ENCODE data around the gene DNAJB13. TPM values are rescaled to one million over a fixed set of nuclear protein-coding genes. Genes with fewer than 3 reads are reported as not detected.

DNAJB13 gene
- polyA plus RNA-seq, 1 of the 3 experiments (the other 2 are of a cell fraction), result 0.51 TPM

- H3K9me3 ChIP-seq, result no peaks in the 10 kb centered on the region
- peaks cover 7 to 8% of the 10 kb centered on the region in 2 experiments; a peak in 2 of 4 replicates for H3K4me1 ChIP-seq (ENCODE audit: control insufficient read depth in 1 of 2, insufficient read depth in 2 of 2, low read depth in 1 of 2, low read length in 1 of 2)
- H3K4me2 ChIP-seq, result no peak overlapping the region
- H3K9me2 ChIP-seq, result no peaks in the 10 kb centered on the region
- no peak overlapping the region for H3K4me3 ChIP-seq (ENCODE audit: low read depth in 2 of 2, low read length in 1 of 2)
- no peaks in the 10 kb centered on the region for H3K27me3 ChIP-seq (ENCODE audit: insufficient read depth)
- H3F3A ChIP-seq (replicated peaks; ENCODE audit: insufficient read depth), result no peaks in the 10 kb centered on the region
- no peak overlapping the region for H3K9ac ChIP-seq
- H3K36me3 ChIP-seq (replicated peaks in 1 of 2; ENCODE audit: control insufficient read depth in 1 of 2, insufficient read depth in 2 of 2, low read length in 1 of 2), result no peaks in the 10 kb centered on the region
- H4K20me1 ChIP-seq (ENCODE audit: insufficient read depth), result no peaks in the 10 kb centered on the region
- TF ChIP-seq USF1 (IDR thresholded peaks at IDR 0.05; ENCODE audit: borderline replicate concordance, low read depth), result no peak
- TF ChIP-seq TCF12 (IDR thresholded peaks at IDR 0.05), result no peak
- TF ChIP-seq EP300 (IDR thresholded peaks at IDR 0.05; ENCODE audit: borderline replicate concordance in 1 of 2, low read depth in 1 of 2, low read length in 1 of 2), result no peak
- no peak for TF ChIP-seq IRF3 (IDR thresholded peaks at IDR 0.05; ENCODE audit: low read depth, low read length)
- TF ChIP-seq FOXJ3 (CRISPR knock-in tag; IDR thresholded peaks at IDR 0.05), result no peak
- TF ChIP-seq RCOR1 (IDR thresholded peaks at IDR 0.05; ENCODE audit: low read length), result no peak
- TF ChIP-seq PBX3 (IDR thresholded peaks at IDR 0.05), result no peak
- TF ChIP-seq FOXM1 (IDR thresholded peaks at IDR 0.05; ENCODE audit: low read depth), result no peak
- TF ChIP-seq MAX (IDR thresholded peaks at IDR 0.05; ENCODE audit: low read depth), result no peak
- no peak for TF ChIP-seq NRF1 (IDR thresholded peaks at IDR 0.05; ENCODE audit: low read depth, low read length)
- no peak overlapping the region for H2AFZ ChIP-seq (ENCODE audit: low read depth)
- CTCF ChIA-PET, result interaction anchor here (0.8 kb wide), 1 partner anchor 9 kb away, joined by 4 read pairs; no protein-coding TSS in a partner anchor
- no peak overlapping the region for H3K27ac ChIP-seq (ENCODE audit: low read depth in 2 of 2, low read length in 1 of 2)
- WGBS (ENCODE audit: low lambda C conversion rate), result 81% methylated on average over 7 of the region's 7 CpGs
- POLR2A ChIA-PET, result no interaction called here
- DNase-seq, result no peak
- no peaks in the 10 kb centered on the region for H3K79me2 ChIP-seq (ENCODE audit: insufficient read depth)
Measured at GRCh38 chr11:73988227-73988626, 37.4 kb downstream of the DNAJB13 start.

GRCh38 chr11:73989156-73989555 is 38.3 kb downstream of the DNAJB13 start:
- H3K36me3 ChIP-seq (replicated peaks in 1 of 2; ENCODE audit: control insufficient read depth in 1 of 2, insufficient read depth in 2 of 2, low read length in 1 of 2), result no peaks in the 10 kb centered on the region
- H3K27me3 ChIP-seq (ENCODE audit: insufficient read depth), result no peaks in the 10 kb centered on the region
- no peaks in the 10 kb centered on the region for H3F3A ChIP-seq (replicated peaks; ENCODE audit: insufficient read depth)
- H4K20me1 ChIP-seq (ENCODE audit: insufficient read depth), result no peaks in the 10 kb centered on the region
- H3K4me3 ChIP-seq (ENCODE audit: low read depth in 2 of 2, low read length in 1 of 2), result no peak overlapping the region
- peaks cover 0 to under 1% of the 10 kb centered on the region in 2 experiments; a peak in 1 of 4 replicates for H3K4me1 ChIP-seq (ENCODE audit: control insufficient read depth in 1 of 2, insufficient read depth in 2 of 2, low read depth in 1 of 2, low read length in 1 of 2)
- no peaks in the 10 kb centered on the region for H3K9me3 ChIP-seq
- TF ChIP-seq GATA2 (CRISPR knock-in tag; IDR thresholded peaks at IDR 0.05), result no peak
- TF ChIP-seq CTCF (IDR thresholded peaks at IDR 0.05), result peak; percentile 23; the same call in 1 of the 2 replicates
- H3K79me2 ChIP-seq (ENCODE audit: insufficient read depth), result no peaks in the 10 kb centered on the region
- 88% methylated on average over 6 of the region's 6 CpGs for WGBS (ENCODE audit: low lambda C conversion rate)
- CTCF ChIA-PET, result no interaction called here
- H3K4me2 ChIP-seq, result no peak overlapping the region
- no peak overlapping the region for H3K27ac ChIP-seq (ENCODE audit: low read depth in 2 of 2, low read length in 1 of 2)
- no peaks in the 10 kb centered on the region for H3K9me2 ChIP-seq
- H2AFZ ChIP-seq (ENCODE audit: low read depth), result no peak overlapping the region
- DNase-seq, result no peak
- H3K9ac ChIP-seq, result no peak overlapping the region
- POLR2A ChIA-PET, result no interaction called here
